NT2/D1 (cell line): Measurements from ENCODE around the gene NLGN4X.

ENCODE experiments used
- SUZ12 ChIP-seq: IDR thresholded peaks from 2 replicates; pipeline ENCODE4 v1.6.1; 2011; ENCODE audit not compliant: insufficient read length, insufficient read depth; ENCODE audit errors: extremely low read depth
- YY1 ChIP-seq: IDR thresholded peaks from 2 replicates; pipeline ENCODE4 v1.6.1; 2011; ENCODE audit not compliant: insufficient read length, insufficient read depth

GRCh38 chrX:6187256-6187655, 41.4 kb downstream of the NLGN4X start:
- no peak for TF ChIP-seq SUZ12
- TF ChIP-seq YY1 = no peak
